ENCODE data around the gene LIMCH1. TPM values are rescaled to one million over a fixed set of nuclear protein-coding genes. Genes with fewer than 3 reads are reported as not detected.

The LIMCH1 gene
- total RNA-seq, 1 donor from 2014 or later: 7.1 TPM

DNA sequence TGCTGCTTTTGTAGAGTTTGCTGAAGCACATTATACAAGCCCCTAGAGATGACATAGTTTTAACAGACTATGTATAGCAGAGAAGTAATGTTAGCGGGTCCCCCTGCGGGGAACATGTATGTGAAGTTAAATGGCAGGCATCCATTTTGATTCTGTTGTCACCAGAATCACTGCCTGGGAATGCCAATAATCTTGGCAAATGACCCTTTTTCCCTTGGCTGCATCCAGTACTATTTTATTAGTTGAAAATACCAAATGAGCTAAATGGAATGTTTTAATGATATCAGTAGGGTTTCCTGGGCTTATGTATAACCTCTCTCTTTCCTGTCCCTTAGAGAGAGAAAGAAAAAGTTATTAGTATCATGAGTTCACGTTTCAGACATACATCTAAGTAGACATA is 93.6 kb downstream of the LIMCH1 start:
- H3K79me2 ChIP-seq (ENCODE audit: insufficient read depth, low read length): no peaks in the 10 kb centered on the region
- no peaks in the 10 kb centered on the region for H3K36me3 ChIP-seq (ENCODE audit: insufficient read depth, low read length)
- Mint-ChIP-seq H3K9me3 (ENCODE audit: unreplicated experiment) (no peaks in the 10 kb centered on the region), H3K4me1 (ENCODE audit: low read depth, unreplicated experiment) (peaks cover 7% of the 10 kb centered on the region), H3K4me3 (ENCODE audit: unreplicated experiment) (no peak overlapping the region), H3K27me3 (ENCODE audit: low read depth, unreplicated experiment) (peaks cover 6% of the 10 kb centered on the region), H3K27ac (ENCODE audit: unreplicated experiment) (no peak overlapping the region), H3K36me3 (ENCODE audit: low read depth, unreplicated experiment) (no peaks in the 10 kb centered on the region)
- H3K4me1 ChIP-seq (ENCODE audit: insufficient read depth, low read length): no peaks in the 10 kb centered on the region
- no peaks in the 10 kb centered on the region for H3K9me3 ChIP-seq (ENCODE audit: insufficient read depth, low read depth, low read length)
- no peak overlapping the region for H3K4me3 ChIP-seq (ENCODE audit: insufficient read depth, low read depth, low read length)
- no peaks in the 10 kb centered on the region for H3K27me3 ChIP-seq (ENCODE audit: insufficient read depth, low read length)
- H2AFZ ChIP-seq (ENCODE audit: low read depth, low read length): no peak overlapping the region
- H3K27ac ChIP-seq (ENCODE audit: low read depth, low read length): no peak overlapping the region
- H4K20me1 ChIP-seq (ENCODE audit: insufficient read depth, low read length): no peaks in the 10 kb centered on the region
- TF ChIP-seq CTCF (IDR thresholded peaks at IDR 0.05; ENCODE audit: insufficient read depth, low read depth, low read length): no peak
- TF ChIP-seq EZH2 (IDR thresholded peaks at IDR 0.05; ENCODE audit: insufficient read depth, low read length): no peak
- FAIRE-seq (no peak), DNase-seq (ENCODE audit: low read depth) (no peak)
- H3K9ac ChIP-seq (ENCODE audit: low read length): no peak overlapping the region
- H3K4me2 ChIP-seq (ENCODE audit: low read length): no peak overlapping the region

DNA sequence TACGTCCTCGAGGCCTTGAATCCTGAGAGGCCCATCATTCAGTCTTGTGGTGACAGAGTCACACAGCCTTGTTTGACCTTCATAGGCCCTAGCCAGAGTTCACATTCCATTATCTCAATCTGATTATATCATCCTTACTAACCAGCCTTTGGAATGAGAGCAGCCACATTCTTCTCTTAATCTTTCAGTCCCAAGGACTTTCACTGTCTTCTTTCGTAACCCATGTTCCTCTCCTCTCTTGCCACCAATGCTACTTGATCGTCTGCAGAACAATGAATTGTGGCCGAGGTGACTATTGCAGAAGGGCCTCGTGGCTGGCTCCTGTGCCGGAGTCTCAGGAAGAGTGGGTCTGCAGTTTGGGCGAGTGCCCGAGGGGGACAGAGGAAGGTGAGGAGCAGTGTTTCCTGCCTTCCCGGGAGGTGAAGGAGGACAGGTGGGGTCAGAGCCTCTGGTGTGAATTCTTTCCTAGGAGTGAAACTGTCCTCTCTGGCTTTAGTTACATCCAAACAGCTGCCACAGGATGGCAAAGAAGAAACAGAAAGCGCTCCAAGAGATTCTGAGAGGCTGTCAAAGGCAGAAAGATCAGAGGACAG is 94.6 kb downstream of the LIMCH1 start:
- peaks cover 7% of the 10 kb centered on the region for H3K4me1 Mint-ChIP-seq (ENCODE audit: low read depth, unreplicated experiment)
- no peak overlapping the region for H3K4me3 Mint-ChIP-seq (ENCODE audit: unreplicated experiment)
- H3K9me3 ChIP-seq (ENCODE audit: insufficient read depth, low read depth, low read length): no peaks in the 10 kb centered on the region
- no peaks in the 10 kb centered on the region for H3K27me3 ChIP-seq (ENCODE audit: insufficient read depth, low read length)
- H3K36me3 Mint-ChIP-seq (ENCODE audit: low read depth, unreplicated experiment): no peaks in the 10 kb centered on the region
- DNase-seq (ENCODE audit: low read depth) (no peak), FAIRE-seq (no peak)
- H3K4me3 ChIP-seq (ENCODE audit: insufficient read depth, low read depth, low read length): no peak overlapping the region
- no peak overlapping the region for H3K27ac ChIP-seq (ENCODE audit: low read depth, low read length)
- no peaks in the 10 kb centered on the region for H3K79me2 ChIP-seq (ENCODE audit: insufficient read depth, low read length)
- H3K4me1 ChIP-seq (ENCODE audit: insufficient read depth, low read length): no peaks in the 10 kb centered on the region
- H3K27ac Mint-ChIP-seq (ENCODE audit: unreplicated experiment): no peak overlapping the region
- no peaks in the 10 kb centered on the region for H3K9me3 Mint-ChIP-seq (ENCODE audit: unreplicated experiment)
- H4K20me1 ChIP-seq (ENCODE audit: insufficient read depth, low read length): no peaks in the 10 kb centered on the region
- H3K27me3 Mint-ChIP-seq (ENCODE audit: low read depth, unreplicated experiment): peaks cover 7% of the 10 kb centered on the region
- no peak overlapping the region for H2AFZ ChIP-seq (ENCODE audit: low read depth, low read length)
- H3K4me2 ChIP-seq (ENCODE audit: low read length): no peak overlapping the region
- H3K9ac ChIP-seq (ENCODE audit: low read length): no peak overlapping the region
- no peaks in the 10 kb centered on the region for H3K36me3 ChIP-seq (ENCODE audit: insufficient read depth, low read length)
- TF ChIP-seq CTCF (IDR thresholded peaks at IDR 0.05; ENCODE audit: insufficient read depth, low read depth, low read length) (no peak), EZH2 (IDR thresholded peaks at IDR 0.05; ENCODE audit: insufficient read depth, low read length) (no peak)

- H2AFZ ChIP-seq (ENCODE audit: low read depth, low read length): no peak overlapping the region
- TF ChIP-seq EZH2 (IDR thresholded peaks at IDR 0.05; ENCODE audit: insufficient read depth, low read length): no peak
- TF ChIP-seq CTCF (IDR thresholded peaks at IDR 0.05; ENCODE audit: insufficient read depth, low read depth, low read length): no peak
- Mint-ChIP-seq H3K4me3 (ENCODE audit: unreplicated experiment) (no peak overlapping the region), H3K27me3 (ENCODE audit: low read depth, unreplicated experiment) (peaks cover 14% of the 10 kb centered on the region), H3K27ac (ENCODE audit: unreplicated experiment) (no peak overlapping the region), H3K9me3 (ENCODE audit: unreplicated experiment) (no peaks in the 10 kb centered on the region), H3K4me1 (ENCODE audit: low read depth, unreplicated experiment) (peaks cover 7% of the 10 kb centered on the region), H3K36me3 (ENCODE audit: low read depth, unreplicated experiment) (no peaks in the 10 kb centered on the region)
- FAIRE-seq (no peak), DNase-seq (ENCODE audit: low read depth) (no peak)
- H3K27ac ChIP-seq (ENCODE audit: low read depth, low read length): no peak overlapping the region
- no peaks in the 10 kb centered on the region for H3K4me1 ChIP-seq (ENCODE audit: insufficient read depth, low read length)
- H4K20me1 ChIP-seq (ENCODE audit: insufficient read depth, low read length): no peaks in the 10 kb centered on the region
- H3K9ac ChIP-seq (ENCODE audit: low read length): no peak overlapping the region
- no peak overlapping the region for H3K4me3 ChIP-seq (ENCODE audit: insufficient read depth, low read depth, low read length)
- no peaks in the 10 kb centered on the region for H3K36me3 ChIP-seq (ENCODE audit: insufficient read depth, low read length)
- H3K79me2 ChIP-seq (ENCODE audit: insufficient read depth, low read length): no peaks in the 10 kb centered on the region
- H3K9me3 ChIP-seq (ENCODE audit: insufficient read depth, low read depth, low read length): no peaks in the 10 kb centered on the region
- no peak overlapping the region for H3K4me2 ChIP-seq (ENCODE audit: low read length)
- H3K27me3 ChIP-seq (ENCODE audit: insufficient read depth, low read length): no peaks in the 10 kb centered on the region
These were observed 95.4 kb downstream of the LIMCH1 start for GRCh38 chr4:41633321-41633720.
